Testis (tissue), 2 donors: ENCODE measurements around the gene GDPD5.

ENCODE experiments used
- POLR2A ChIP-seq: fragments of 450-650 bp; IDR thresholded peaks from one replicate; pipeline ENCODE4 v1.6.1; 2017; ENCODE audit warnings: antibody characterized with exemption, mild to moderate bottlenecking, moderate library complexity
- TF ChIP-seq, protein P1 (sequence below), 3 experiments: fragments of 450-650 bp in 2 of 3; fragments of 200-600 bp in 1 of 3; sonication (generic) in 1 of 3; IDR thresholded peaks; one replicate each; pipeline ENCODE4 v1.5.1; 2016 to 2019; ENCODE audit warnings: antibody characterized with exemption in 3 of 3, mild to moderate bottlenecking in 2 of 3, moderate library complexity in 1 of 3

DNA sequence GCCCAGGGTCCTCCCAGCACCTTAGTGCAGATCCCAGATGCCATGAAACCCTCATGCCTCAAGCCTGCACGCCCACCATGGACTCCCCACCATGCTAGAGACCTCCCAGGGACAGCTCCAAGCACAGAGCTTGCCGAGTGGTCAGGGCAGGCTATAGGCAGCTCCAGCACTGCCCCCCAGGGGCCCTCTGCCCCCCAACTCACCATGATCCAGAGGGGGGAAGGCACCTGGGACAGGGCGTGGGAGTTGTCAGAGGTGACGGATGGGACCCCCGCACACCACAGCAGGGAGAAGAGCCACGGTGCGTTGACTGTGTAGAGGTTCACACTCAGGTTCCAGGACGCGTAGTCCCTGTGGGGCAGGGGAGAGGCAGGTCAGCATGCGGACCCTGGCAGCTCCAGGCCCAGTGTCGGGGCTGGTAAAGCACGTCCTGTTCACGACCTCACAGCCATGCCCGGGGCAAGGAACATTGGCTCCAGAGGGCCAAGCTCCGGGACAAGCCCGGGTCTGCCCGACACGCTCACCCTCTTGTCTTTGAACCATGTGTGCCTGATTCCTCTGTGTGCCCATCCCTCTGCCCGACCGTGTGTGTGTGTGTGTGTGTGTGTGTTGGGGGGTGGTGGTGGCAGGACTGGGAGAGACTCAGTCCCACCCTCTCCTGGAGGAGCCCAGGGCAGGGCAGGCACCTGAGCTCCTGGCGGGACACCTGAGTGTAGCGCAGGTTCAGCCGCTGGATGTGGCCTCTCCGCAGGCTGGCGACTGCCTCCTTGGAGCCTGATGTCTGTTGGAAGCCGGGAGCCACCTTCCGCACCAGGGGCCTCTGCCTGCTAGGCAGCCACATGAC lies 84.6 kb downstream of the GDPD5 start:
- TF ChIP-seq, protein P1, sequence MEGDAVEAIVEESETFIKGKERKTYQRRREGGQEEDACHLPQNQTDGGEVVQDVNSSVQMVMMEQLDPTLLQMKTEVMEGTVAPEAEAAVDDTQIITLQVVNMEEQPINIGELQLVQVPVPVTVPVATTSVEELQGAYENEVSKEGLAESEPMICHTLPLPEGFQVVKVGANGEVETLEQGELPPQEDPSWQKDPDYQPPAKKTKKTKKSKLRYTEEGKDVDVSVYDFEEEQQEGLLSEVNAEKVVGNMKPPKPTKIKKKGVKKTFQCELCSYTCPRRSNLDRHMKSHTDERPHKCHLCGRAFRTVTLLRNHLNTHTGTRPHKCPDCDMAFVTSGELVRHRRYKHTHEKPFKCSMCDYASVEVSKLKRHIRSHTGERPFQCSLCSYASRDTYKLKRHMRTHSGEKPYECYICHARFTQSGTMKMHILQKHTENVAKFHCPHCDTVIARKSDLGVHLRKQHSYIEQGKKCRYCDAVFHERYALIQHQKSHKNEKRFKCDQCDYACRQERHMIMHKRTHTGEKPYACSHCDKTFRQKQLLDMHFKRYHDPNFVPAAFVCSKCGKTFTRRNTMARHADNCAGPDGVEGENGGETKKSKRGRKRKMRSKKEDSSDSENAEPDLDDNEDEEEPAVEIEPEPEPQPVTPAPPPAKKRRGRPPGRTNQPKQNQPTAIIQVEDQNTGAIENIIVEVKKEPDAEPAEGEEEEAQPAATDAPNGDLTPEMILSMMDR (IDR thresholded peaks at IDR 0.05): no peak
- no peak for TF ChIP-seq POLR2A
